Sigmoid colon (tissue), 4 donors: ENCODE results near the gene ISCU.

Source experiments
- EP300 ChIP-seq, 4 donors: sonication (generic); formaldehyde crosslinking; IDR thresholded peaks; one replicate each; pipeline ENCODE4 v1.6.1; 2017; ENCODE audit warnings: antibody characterized with exemption in 4 of 4
- POLR2A ChIP-seq, 2 donors: fragments of 450-650 bp; IDR thresholded peaks; one replicate each; pipeline ENCODE4 v1.6.1; 2016; ENCODE audit warnings: antibody characterized with exemption in 2 of 2, mild to moderate bottlenecking in 2 of 2, moderate library complexity in 2 of 2
- TF ChIP-seq, protein P1 (sequence below), 4 experiments: fragments of 450-650 bp in 3 of 4; fragments of 200-600 bp in 1 of 4; IDR thresholded peaks; one replicate each; pipeline ENCODE4 v1.5.1; 2016 to 2019; ENCODE audit warnings: antibody characterized with exemption in 4 of 4, mild to moderate bottlenecking in 3 of 4, moderate library complexity in 2 of 4

DNA sequence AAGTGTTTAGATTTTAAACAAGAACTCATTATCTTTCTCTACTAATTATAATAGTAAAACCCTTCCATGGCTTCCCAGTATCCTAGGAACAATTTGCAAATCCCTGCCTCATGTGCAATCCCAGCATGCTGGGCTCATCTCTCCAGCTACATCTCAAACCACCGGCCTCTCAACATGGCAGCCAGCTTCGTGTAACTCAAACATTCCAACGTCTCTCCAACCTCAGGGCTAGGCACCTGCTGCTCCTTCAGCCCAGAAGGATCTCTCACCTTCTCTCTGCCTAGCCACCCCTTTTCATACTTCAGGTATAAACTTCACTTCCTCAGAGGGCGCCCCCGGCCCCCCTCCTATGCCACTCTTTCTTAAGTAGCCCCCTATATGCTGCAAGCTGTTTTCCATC is 8.6 kb upstream of the ISCU start:
- TF ChIP-seq EP300 (IDR thresholded peaks at IDR 0.05): no peak
- TF ChIP-seq POLR2A (IDR thresholded peaks at IDR 0.05): no peak
- TF ChIP-seq, protein P1, sequence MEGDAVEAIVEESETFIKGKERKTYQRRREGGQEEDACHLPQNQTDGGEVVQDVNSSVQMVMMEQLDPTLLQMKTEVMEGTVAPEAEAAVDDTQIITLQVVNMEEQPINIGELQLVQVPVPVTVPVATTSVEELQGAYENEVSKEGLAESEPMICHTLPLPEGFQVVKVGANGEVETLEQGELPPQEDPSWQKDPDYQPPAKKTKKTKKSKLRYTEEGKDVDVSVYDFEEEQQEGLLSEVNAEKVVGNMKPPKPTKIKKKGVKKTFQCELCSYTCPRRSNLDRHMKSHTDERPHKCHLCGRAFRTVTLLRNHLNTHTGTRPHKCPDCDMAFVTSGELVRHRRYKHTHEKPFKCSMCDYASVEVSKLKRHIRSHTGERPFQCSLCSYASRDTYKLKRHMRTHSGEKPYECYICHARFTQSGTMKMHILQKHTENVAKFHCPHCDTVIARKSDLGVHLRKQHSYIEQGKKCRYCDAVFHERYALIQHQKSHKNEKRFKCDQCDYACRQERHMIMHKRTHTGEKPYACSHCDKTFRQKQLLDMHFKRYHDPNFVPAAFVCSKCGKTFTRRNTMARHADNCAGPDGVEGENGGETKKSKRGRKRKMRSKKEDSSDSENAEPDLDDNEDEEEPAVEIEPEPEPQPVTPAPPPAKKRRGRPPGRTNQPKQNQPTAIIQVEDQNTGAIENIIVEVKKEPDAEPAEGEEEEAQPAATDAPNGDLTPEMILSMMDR (IDR thresholded peaks at IDR 0.05): no peak
